Measurements from ENCODE around the gene AKT2. TPM values are rescaled to one million over a fixed set of nuclear protein-coding genes. Genes with fewer than 3 reads are reported as not detected.

AKT2 gene
- total RNA-seq, 4 donors from 2014 or later = 64.2 to 88.9 (median 72.8) TPM

DNA sequence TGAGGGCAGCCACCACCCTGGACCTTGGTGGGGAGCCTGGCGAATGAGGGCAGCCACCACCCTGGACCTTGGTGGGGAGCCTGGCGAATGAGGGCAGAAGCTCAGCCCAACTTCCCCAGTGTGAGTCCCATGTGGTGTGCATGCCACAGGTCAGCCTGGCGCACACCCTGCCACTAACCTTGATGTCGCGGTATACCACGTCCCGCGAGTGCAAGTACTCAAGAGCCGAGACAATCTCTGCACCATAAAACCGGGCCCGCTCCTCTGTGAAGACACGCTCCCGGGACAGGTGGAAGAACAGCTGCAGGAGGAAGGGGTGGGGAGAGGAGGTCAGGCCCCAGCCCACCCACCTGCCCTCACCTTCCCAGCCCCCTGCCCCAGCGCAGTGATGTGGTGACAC is 47.4 kb downstream of the AKT2 start:
- H3K27me3 ChIP-seq = no peaks in the 10 kb centered on the region
- TF ChIP-seq EP300 (IDR thresholded peaks at IDR 0.05) = no peak
- no peak for TF ChIP-seq POLR2AphosphoS5 (IDR thresholded peaks at IDR 0.05)
- TF ChIP-seq POLR2A (IDR thresholded peaks at IDR 0.05) = no peak
- TF ChIP-seq CTCF (IDR thresholded peaks at IDR 0.05) = no peak
- WGBS, 2 donors (ENCODE audit: low coverage in 1 of 2) = 68% methylated on average over 3 of the region's 14 CpGs; no CpG with 5 or more reads in 1 of the 2 donors
- H3K27ac ChIP-seq = no peak overlapping the region
- no peak overlapping the region for H3K4me3 ChIP-seq
- H3K36me3 ChIP-seq = peaks cover 0 to 98% of the 10 kb centered on the region in 2 donors
- peaks cover 0 to 21% (median 9%) of the 10 kb centered on the region in 3 donors for H3K4me1 ChIP-seq
- ATAC-seq = no peak
- no peaks in the 10 kb centered on the region for H3K9me3 ChIP-seq

DNA sequence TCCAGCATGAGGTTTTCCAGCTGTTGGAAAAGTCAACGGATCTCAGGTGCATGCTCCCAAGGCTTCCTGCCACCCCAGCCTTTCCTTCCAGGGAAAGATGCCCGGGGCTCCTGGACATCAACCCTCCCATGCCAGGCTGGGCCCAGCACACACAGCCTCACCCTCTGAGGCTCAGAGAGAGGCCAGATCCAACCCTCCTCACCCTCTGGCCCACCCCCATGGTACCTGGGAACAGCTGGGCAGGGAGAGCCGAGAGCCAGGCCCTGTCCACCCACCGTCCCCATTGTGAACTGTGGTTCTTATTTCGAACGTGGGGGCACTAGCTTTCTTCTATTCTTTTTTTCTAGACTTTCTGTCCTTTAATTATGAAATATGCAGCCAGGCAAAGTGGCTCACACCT is 48.8 kb downstream of the AKT2 start:
- H3K4me1 ChIP-seq = peaks cover 0 to 23% (median 5%) of the 10 kb centered on the region in 3 donors
- WGBS, 2 donors (ENCODE audit: low coverage in 1 of 2) = 82 to 94% methylated on average over 5 to 6 of the region's 6 CpGs
- no peak overlapping the region for H3K27ac ChIP-seq
- H3K9me3 ChIP-seq = no peaks in the 10 kb centered on the region
- no peak overlapping the region for H3K4me3 ChIP-seq
- peaks cover 0 to 93% of the 10 kb centered on the region in 2 donors for H3K36me3 ChIP-seq
- TF ChIP-seq POLR2AphosphoS5 (IDR thresholded peaks at IDR 0.05) = no peak
- no peak for TF ChIP-seq CTCF (IDR thresholded peaks at IDR 0.05)
- TF ChIP-seq EP300 (IDR thresholded peaks at IDR 0.05) = no peak
- no peak for TF ChIP-seq POLR2A (IDR thresholded peaks at IDR 0.05)
- H3K27me3 ChIP-seq = no peaks in the 10 kb centered on the region
- no peak for ATAC-seq

- H3K27me3 ChIP-seq = no peaks in the 10 kb centered on the region
- 90 to 100% methylated on average over 2 of the region's 9 CpGs for WGBS, 2 donors (ENCODE audit: low coverage in 1 of 2)
Measured at GRCh38 chr19:40236026-40236355, 49.2 kb downstream of the AKT2 start.

DNA sequence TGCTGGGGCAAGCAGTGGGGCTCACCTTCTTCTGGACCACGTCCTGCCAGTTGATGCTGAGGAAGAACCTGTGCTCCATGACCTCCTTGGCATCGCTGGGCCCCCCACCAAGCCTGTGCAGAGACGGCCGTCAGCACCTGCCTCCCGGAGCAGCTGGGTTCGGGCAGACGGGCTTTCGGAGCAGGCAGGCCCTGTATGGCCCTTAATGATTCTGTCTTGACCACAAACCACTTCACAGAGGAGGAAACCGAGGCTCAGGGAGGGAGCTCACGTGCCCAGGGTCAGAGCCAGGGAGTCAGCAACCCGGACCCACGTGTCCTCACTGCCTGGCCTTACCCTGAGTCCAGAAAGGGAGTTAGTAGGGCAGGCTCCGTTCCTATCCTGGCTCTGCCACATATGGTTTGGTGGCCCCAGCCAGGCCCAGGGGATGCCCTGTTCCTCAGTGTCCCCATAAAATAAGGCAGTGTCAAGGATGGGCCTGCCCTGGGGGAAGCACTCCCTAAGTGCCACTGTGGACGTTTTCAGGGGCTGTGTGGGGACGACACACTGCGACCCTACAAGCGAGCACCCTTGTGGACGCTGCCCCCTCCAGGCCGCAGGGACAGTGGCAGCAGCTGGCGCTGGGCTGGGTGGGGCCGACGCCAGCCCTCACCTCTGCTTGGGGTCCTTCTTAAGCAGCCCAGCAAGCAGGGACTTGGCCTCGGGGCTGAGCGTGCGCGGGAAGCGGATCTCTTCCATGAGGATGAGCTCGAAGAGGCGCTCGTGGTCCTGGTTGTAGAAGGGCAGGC is 49.7 kb downstream of the AKT2 start:
- Histone ChIP-seq H3K27me3 (no peaks in the 10 kb centered on the region), H3K9me3 (no peaks in the 10 kb centered on the region), H3K36me3 (peaks cover 0 to 84% of the 10 kb centered on the region in 2 donors), H3K4me3 (no peak overlapping the region), H3K27ac (no peak overlapping the region), H3K4me1 (peaks cover 0 to 25% (median 5%) of the 10 kb centered on the region in 3 donors)
- no peak for ATAC-seq
- TF ChIP-seq POLR2AphosphoS5 (IDR thresholded peaks at IDR 0.05) (no peak), POLR2A (IDR thresholded peaks at IDR 0.05) (no peak), EP300 (IDR thresholded peaks at IDR 0.05) (no peak), CTCF (IDR thresholded peaks at IDR 0.05) (no peak)
- WGBS, 2 donors (ENCODE audit: low coverage in 1 of 2) = no CpG with 5 or more reads among the region's 30 CpGs

More at GRCh38 chr19:40236026-40236355, 49.2 kb downstream of the AKT2 start:
- no peak for ATAC-seq
- no peak for TF ChIP-seq EP300 (IDR thresholded peaks at IDR 0.05)
- TF ChIP-seq CTCF (IDR thresholded peaks at IDR 0.05) = no peak
- no peak for TF ChIP-seq POLR2A (IDR thresholded peaks at IDR 0.05)
- no peak for TF ChIP-seq POLR2AphosphoS5 (IDR thresholded peaks at IDR 0.05)
- H3K4me3 ChIP-seq = no peak overlapping the region
- H3K27ac ChIP-seq = no peak overlapping the region
- peaks cover 0 to 89% of the 10 kb centered on the region in 2 donors for H3K36me3 ChIP-seq
- H3K9me3 ChIP-seq = no peaks in the 10 kb centered on the region
- H3K4me1 ChIP-seq = peaks cover 0 to 23% (median 5%) of the 10 kb centered on the region in 3 donors

Data from gastroesophageal sphincter (tissue), 4 donors.